ENCODE measurements around the gene ARL9.

Gene ARL9

DNA sequence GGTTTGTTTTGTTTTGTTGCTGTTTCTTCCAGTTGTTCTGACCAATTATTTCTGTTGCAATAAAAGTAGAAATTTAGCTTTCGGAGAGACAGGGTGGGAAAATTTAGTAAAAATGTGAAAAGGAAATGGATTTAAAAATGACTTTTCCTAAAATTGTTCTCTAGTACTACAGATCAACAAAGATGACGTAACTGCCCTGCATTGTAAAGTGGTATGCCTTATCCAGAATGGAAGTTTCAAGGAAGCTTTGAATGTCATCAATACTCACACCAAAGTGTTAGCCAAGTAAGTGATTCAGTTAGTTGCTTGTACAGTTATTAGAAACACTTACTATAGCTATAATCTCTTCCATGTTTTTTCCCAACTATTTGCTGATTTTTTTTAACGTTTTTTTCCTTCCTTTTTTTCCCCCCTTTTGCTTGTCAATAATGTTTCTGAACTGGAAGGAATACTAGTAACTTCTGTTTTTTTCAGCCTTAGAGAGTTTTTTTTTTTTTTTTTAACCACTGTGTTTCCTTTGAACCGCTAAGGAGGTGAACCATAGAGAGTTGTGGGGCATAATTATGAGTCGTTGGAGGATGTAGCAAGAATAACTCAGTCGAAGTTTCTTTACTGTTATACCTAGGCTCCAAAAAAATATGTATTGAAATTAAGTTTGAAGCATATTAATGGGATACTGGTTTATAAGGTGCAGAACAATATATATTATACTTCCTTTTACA lies 35.9 kb upstream of the ARL9 start:
- no peak for DNase-seq (ENCODE audit: low read depth, low spot score)
- H3K4me1 ChIP-seq (ENCODE audit: control insufficient read depth, insufficient read depth, low read length), result no peaks in the 10 kb centered on the region
- no peaks in the 10 kb centered on the region for H3K27me3 ChIP-seq (ENCODE audit: control insufficient read depth, insufficient read depth, low read length)
- peaks cover 9% of the 10 kb centered on the region; the same call in 1 of the 2 replicates for H3K36me3 ChIP-seq (ENCODE audit: control insufficient read depth, insufficient read depth, low read length)
- H3K27ac ChIP-seq (ENCODE audit: low read length), result no peak overlapping the region
- H3K9me3 ChIP-seq (ENCODE audit: control insufficient read depth, insufficient read depth, low read length), result no peaks in the 10 kb centered on the region
- no peak overlapping the region for H3K4me3 ChIP-seq (ENCODE audit: low read length)
- 100% methylated on average over 1 of the region's 6 CpGs for WGBS (ENCODE audit: insufficient coverage, insufficient read length)

DNA sequence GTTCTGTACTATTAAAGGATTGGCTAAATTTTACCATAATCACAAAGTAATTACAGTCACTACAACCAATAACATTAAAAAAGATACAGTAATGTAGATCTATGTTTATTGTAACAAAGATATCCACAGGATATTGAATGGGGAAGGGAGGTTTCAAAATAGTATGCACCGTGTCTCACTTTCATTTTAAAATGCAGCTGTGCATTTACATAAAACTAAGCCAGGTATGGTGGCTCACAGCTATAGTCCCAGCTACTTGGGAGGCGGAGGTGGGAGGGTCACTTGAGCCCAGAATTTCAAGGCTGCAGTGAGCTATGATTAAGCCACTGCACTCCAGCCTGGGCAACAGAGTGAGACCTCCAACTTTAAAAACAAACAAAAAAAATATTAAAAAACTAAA lies 29.7 kb upstream of the ARL9 start:
- DNase-seq (ENCODE audit: low read depth, low spot score), result no peak
- Histone ChIP-seq H3K4me1 (ENCODE audit: control insufficient read depth, insufficient read depth, low read length) (no peaks in the 10 kb centered on the region), H3K36me3 (ENCODE audit: control insufficient read depth, insufficient read depth, low read length) (peaks cover 14% of the 10 kb centered on the region; the same call in 1 of the 2 replicates), H3K4me3 (ENCODE audit: low read length) (no peak overlapping the region), H3K9me3 (ENCODE audit: control insufficient read depth, insufficient read depth, low read length) (no peaks in the 10 kb centered on the region), H3K27ac (ENCODE audit: low read length) (no peak overlapping the region), H3K27me3 (ENCODE audit: control insufficient read depth, insufficient read depth, low read length) (no peaks in the 10 kb centered on the region)
- WGBS (ENCODE audit: insufficient coverage, insufficient read length), result no CpG with 5 or more reads among the region's 2 CpGs

DNA sequence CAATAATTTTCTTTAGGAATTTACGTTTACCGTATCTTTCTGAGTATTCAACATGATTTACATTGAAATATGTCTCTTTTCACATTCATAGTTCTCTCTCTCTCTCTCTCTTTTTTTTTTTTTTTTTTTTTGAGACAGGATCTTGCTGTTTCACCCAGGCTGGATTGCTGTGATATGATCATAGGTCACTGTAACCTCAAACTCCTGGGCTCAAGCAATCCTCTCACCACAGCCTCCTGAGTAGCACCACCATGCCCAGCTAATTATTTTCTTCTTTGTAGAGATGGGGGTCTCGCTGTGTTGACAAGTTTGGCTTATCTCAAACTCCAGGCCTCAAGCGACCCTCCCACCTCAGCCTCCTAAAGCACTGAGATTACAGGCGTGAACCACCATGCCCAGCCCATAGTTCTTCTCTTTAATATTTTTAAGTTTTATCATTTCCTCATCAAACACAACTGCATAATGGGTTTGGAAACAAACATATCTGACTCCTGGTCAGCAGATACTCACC lies 28.3 kb upstream of the ARL9 start:
- Histone ChIP-seq H3K4me3 (ENCODE audit: low read length) (no peak overlapping the region), H3K27ac (ENCODE audit: low read length) (no peak overlapping the region), H3K9me3 (ENCODE audit: control insufficient read depth, insufficient read depth, low read length) (no peaks in the 10 kb centered on the region), H3K36me3 (ENCODE audit: control insufficient read depth, insufficient read depth, low read length) (peaks cover 11% of the 10 kb centered on the region; the same call in 1 of the 2 replicates), H3K27me3 (ENCODE audit: control insufficient read depth, insufficient read depth, low read length) (no peaks in the 10 kb centered on the region), H3K4me1 (ENCODE audit: control insufficient read depth, insufficient read depth, low read length) (no peaks in the 10 kb centered on the region)
- no CpG with 5 or more reads among the region's 5 CpGs for WGBS (ENCODE audit: insufficient coverage, insufficient read length)
- DNase-seq (ENCODE audit: low read depth, low spot score), result no peak

DNA sequence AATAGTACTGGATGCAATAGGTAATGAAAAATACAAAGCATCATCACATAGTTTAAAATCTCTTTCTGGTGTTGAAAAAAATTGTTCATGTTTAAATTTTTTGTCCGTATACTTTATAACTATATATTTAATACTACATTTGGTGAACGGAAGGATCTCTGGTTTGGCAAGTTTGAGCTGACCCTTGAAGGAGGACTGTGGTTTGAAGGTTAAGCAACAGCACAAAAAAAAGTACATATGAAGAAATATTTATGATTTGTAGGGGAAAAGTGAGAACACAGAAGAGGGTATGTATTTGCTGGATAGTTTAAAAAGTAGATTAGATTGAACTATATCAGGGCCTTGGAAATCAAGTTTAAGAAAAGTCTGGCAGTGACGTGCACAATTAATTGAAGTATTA lies 24.9 kb upstream of the ARL9 start:
- Histone ChIP-seq H3K4me1 (ENCODE audit: control insufficient read depth, insufficient read depth, low read length) (no peaks in the 10 kb centered on the region), H3K27me3 (ENCODE audit: control insufficient read depth, insufficient read depth, low read length) (no peaks in the 10 kb centered on the region), H3K36me3 (ENCODE audit: control insufficient read depth, insufficient read depth, low read length) (no peaks in the 10 kb centered on the region; the same call in 1 of the 2 replicates), H3K9me3 (ENCODE audit: control insufficient read depth, insufficient read depth, low read length) (no peaks in the 10 kb centered on the region), H3K27ac (ENCODE audit: low read length) (no peak overlapping the region), H3K4me3 (ENCODE audit: low read length) (no peak overlapping the region)
- 100% methylated on average over 1 of the region's 3 CpGs for WGBS (ENCODE audit: insufficient coverage, insufficient read length)
- no peak for DNase-seq (ENCODE audit: low read depth, low spot score)

DNA sequence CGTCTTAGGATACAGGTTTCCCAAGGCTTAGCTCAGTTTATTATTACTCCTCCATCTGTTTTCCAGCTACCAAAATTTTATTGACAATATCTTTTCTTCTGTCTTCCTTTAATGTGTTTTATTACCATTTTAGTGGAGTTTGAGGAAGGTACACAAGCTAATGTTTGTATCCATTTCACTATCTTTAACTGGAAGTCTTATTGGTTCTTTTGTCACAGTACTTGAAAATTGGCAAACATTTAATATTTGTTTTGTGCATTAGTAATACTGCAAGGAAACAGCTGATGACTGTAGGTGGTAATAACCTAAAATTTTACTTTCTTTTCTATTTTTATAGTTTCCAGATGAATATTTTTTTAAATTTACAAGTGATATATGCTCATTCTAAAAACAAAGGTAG lies 9.3 kb upstream of the ARL9 start:
- Histone ChIP-seq H3K27me3 (ENCODE audit: control insufficient read depth, insufficient read depth, low read length) (no peaks in the 10 kb centered on the region), H3K4me3 (ENCODE audit: low read length) (no peak overlapping the region), H3K4me1 (ENCODE audit: control insufficient read depth, insufficient read depth, low read length) (no peaks in the 10 kb centered on the region), H3K36me3 (ENCODE audit: control insufficient read depth, insufficient read depth, low read length) (peaks cover 2% of the 10 kb centered on the region; the same call in 1 of the 2 replicates), H3K9me3 (ENCODE audit: control insufficient read depth, insufficient read depth, low read length) (no peaks in the 10 kb centered on the region), H3K27ac (ENCODE audit: low read length) (no peak overlapping the region)
- WGBS (ENCODE audit: insufficient coverage, insufficient read length), result no CpG with 5 or more reads among the region's 1 CpG
- no peak for DNase-seq (ENCODE audit: low read depth, low spot score)

DNA sequence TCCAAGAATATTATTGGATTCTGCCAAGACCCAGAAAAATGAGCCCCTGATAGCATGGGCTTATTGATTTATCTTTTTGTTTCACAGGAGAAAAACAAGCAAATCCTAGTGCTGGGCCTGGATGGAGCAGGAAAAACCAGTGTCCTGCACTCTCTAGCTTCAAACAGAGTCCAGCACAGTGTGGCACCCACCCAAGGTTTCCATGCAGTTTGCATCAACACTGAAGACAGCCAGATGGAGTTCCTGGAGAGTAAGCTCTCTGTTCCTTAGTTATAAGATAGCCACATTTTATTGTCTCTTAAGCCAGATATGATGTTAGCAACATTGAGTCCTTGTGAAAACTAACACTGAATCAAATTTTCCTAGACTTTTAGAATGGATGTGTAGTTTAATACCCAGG lies 5.5 kb downstream of the ARL9 start:
- Histone ChIP-seq H3K27me3 (ENCODE audit: control insufficient read depth, insufficient read depth, low read length) (peaks cover 7% of the 10 kb centered on the region; the same call in 1 of the 2 replicates), H3K36me3 (ENCODE audit: control insufficient read depth, insufficient read depth, low read length) (no peaks in the 10 kb centered on the region), H3K9me3 (ENCODE audit: control insufficient read depth, insufficient read depth, low read length) (no peaks in the 10 kb centered on the region), H3K4me1 (ENCODE audit: control insufficient read depth, insufficient read depth, low read length) (no peaks in the 10 kb centered on the region), H3K27ac (ENCODE audit: low read length) (no peak overlapping the region), H3K4me3 (ENCODE audit: low read length) (no peak overlapping the region)
- no peak for DNase-seq (ENCODE audit: low read depth, low spot score)

DNA sequence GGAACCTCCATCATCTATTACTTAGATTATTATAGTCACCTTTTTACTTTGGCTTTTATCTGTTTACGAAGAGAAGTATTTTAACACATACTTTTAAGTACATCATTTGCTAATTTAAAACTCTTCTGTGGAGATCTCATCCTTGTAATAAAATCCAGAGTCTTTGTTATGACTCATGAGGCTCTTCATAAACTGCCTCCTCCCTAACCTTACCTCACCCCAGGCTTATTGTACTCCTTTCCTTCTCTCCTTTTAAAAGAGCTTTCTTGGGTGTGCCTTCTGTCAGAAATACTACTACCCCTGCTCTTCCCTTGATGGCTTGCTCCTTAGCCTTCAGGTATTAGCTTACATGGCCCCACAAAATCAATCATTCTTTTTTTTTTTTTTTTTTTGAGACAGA lies 6.6 kb downstream of the ARL9 start:
- no peak for DNase-seq (ENCODE audit: low read depth, low spot score)
- WGBS (ENCODE audit: insufficient coverage, insufficient read length), result no CpG with 5 or more reads among the region's 1 CpG
- Histone ChIP-seq H3K27ac (ENCODE audit: low read length) (no peak overlapping the region), H3K36me3 (ENCODE audit: control insufficient read depth, insufficient read depth, low read length) (no peaks in the 10 kb centered on the region), H3K9me3 (ENCODE audit: control insufficient read depth, insufficient read depth, low read length) (no peaks in the 10 kb centered on the region), H3K4me3 (ENCODE audit: low read length) (no peak overlapping the region), H3K27me3 (ENCODE audit: control insufficient read depth, insufficient read depth, low read length) (peaks cover under 1% of the 10 kb centered on the region; the same call in 1 of the 2 replicates), H3K4me1 (ENCODE audit: control insufficient read depth, insufficient read depth, low read length) (no peaks in the 10 kb centered on the region)

DNA sequence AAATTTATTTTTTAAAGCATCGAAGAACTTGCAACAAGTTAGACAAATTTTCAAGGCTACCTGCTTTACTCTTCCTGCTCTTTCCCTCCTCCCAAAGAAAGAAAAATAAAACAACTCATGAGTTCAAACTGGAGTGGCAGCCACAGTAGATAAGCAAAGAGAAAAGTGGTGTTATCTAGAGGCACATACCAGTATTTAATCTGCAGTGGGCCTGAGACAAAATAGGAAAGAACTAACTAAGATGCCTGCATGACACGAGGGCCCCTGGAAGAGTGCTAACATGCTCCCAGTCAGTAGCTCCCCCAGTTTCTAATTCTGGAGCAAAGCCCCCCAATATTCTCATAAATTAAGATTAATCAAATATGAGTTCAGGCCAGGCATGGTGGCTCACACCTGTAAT lies 7.9 kb downstream of the ARL9 start:
- WGBS (ENCODE audit: insufficient coverage, insufficient read length), result no CpG with 5 or more reads among the region's 2 CpGs
- no peaks in the 10 kb centered on the region for H3K9me3 ChIP-seq (ENCODE audit: control insufficient read depth, insufficient read depth, low read length)
- H3K27ac ChIP-seq (ENCODE audit: low read length), result no peak overlapping the region
- H3K27me3 ChIP-seq (ENCODE audit: control insufficient read depth, insufficient read depth, low read length), result no peaks in the 10 kb centered on the region
- no peaks in the 10 kb centered on the region for H3K36me3 ChIP-seq (ENCODE audit: control insufficient read depth, insufficient read depth, low read length)
- H3K4me1 ChIP-seq (ENCODE audit: control insufficient read depth, insufficient read depth, low read length), result no peaks in the 10 kb centered on the region
- H3K4me3 ChIP-seq (ENCODE audit: low read length), result no peak overlapping the region
- no peak for DNase-seq (ENCODE audit: low read depth, low spot score)

DNA sequence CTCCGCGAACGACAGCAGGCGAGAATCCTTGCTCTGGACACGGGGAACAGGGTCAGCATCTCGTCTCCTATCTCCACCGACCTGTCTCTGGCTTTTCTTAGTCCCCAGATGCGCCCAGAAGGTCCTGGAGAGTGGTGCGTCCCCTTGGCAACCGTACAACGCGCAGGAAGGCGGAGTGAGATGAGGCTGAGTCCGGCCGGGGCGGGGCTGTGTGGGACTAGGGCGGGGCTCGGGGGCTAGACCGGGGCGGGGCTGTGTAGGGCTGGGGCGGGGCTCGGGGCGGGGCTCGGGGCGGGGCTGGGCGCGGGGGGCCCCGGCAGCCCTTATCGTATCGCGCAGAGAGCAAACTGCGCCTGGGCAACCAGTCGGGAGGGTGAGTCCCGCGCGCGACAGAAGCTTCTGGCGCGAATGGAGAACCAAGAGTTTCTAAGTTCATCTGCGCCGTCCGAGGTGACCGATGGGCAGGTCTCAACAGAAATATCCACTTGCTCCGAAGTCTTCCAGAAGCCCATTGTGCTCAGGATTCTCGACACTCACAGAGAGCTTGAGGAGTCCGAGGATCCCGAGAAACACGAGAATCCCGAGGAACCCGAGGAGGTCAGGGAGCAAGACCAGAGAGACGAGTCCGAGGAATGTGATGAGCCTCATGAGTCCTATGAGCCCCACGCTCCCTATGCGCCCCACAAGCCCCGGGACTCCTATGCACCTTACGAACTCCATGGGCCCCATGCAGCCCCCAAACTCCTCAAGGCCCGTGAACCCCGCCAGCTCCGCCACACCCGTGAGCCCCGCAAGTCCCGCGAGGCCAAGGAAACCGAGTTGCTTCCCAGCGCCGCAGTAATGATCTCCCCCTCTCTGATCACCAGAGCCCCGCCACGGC lies 24.9 kb downstream of the ARL9 start:
- Histone ChIP-seq H3K9me3 (ENCODE audit: control insufficient read depth, insufficient read depth, low read length) (no peaks in the 10 kb centered on the region), H3K27ac (ENCODE audit: low read length) (no peak overlapping the region), H3K36me3 (ENCODE audit: control insufficient read depth, insufficient read depth, low read length) (no peaks in the 10 kb centered on the region), H3K4me3 (ENCODE audit: low read length) (peak overlapping the region; percentile 52; the same call in 1 of the 2 replicates), H3K4me1 (ENCODE audit: control insufficient read depth, insufficient read depth, low read length) (0 out of 2 replicates have a peak, but pooled peaks cover 2% of the 10 kb centered on the region), H3K27me3 (ENCODE audit: control insufficient read depth, insufficient read depth, low read length) (peaks cover 22% of the 10 kb centered on the region)
- peak; percentile 43 for DNase-seq (ENCODE audit: low read depth, low spot score)
- WGBS (ENCODE audit: insufficient coverage, insufficient read length), result no CpG with 5 or more reads among the region's 68 CpGs

DNA sequence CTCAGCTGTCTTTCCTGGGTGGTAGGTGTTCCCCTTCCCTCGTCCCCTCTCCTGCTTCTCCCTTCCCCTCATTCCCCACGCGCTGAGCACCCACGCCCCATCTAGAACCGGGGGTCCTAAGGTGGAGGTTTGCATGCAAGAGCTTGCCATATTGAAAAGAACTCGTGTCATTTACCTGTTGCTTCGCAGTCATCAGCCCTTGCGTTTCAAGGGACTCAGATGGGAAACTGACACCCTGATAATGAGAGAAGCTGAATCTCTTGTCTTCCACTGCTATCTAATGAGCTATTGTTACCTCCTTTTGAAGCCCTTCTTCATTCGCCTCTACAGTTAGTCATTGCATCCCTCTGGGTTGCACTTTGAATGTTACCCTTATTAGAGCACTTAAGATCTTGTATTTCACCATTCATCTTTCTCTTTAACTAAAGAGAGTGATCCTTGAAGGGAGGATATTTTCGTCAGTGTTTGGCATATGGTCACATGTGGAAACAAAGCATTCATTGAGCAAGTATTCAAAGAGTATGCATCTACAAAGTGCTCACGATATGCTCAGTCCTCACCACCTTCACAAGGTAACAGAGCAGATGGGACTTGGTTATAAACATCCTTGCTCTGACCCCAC lies 25.7 kb downstream of the ARL9 start:
- Histone ChIP-seq H3K27ac (ENCODE audit: low read length) (no peak overlapping the region), H3K4me1 (ENCODE audit: control insufficient read depth, insufficient read depth, low read length) (0 out of 2 replicates have a peak, but pooled peaks cover 2% of the 10 kb centered on the region), H3K4me3 (ENCODE audit: low read length) (peak overlapping the region; percentile 52; the same call in 1 of the 2 replicates), H3K36me3 (ENCODE audit: control insufficient read depth, insufficient read depth, low read length) (no peaks in the 10 kb centered on the region), H3K27me3 (ENCODE audit: control insufficient read depth, insufficient read depth, low read length) (peaks cover 22% of the 10 kb centered on the region), H3K9me3 (ENCODE audit: control insufficient read depth, insufficient read depth, low read length) (no peaks in the 10 kb centered on the region)
- no peak for DNase-seq (ENCODE audit: low read depth, low spot score)
- no CpG with 5 or more reads among the region's 11 CpGs for WGBS (ENCODE audit: insufficient coverage, insufficient read length)

Data from iPS DF 6.9 (cell line).